Panc1 (cell line): ENCODE measurements around the gene ADD1. TPM values are rescaled to one million over a fixed set of nuclear protein-coding genes. Genes with fewer than 3 reads are reported as not detected.

Experiments used
- ATAC-seq: fragments of 200-7000 bp; cut with Tn5 transposase; 2 replicates; pipeline ENCODE4 v1.9.1; 2020; ENCODE audit warnings: mild to moderate bottlenecking, moderate library complexity
- BruUV-seq: library from RNA; stranded (reverse); fragments of 400-500 nt; replicated peaks from 2 replicates; lab custom pipeline; 2021; lab: Mats Ljungman, UMichigan
- CTCF ChIA-PET: fragments of 300-600 bp; sonication (Branson Sonifier 250); formaldehyde crosslinking; loops from one replicate; lab custom pipeline; 2022; ENCODE audit warnings: antibody characterized with exemption; lab: Charles Lee
- POLR2A ChIA-PET: fragments of 300-600 bp; sonication (Branson Sonifier 250); formaldehyde crosslinking; loops from one replicate; lab custom pipeline; 2022; ENCODE audit warnings: antibody characterized with exemption; lab: Charles Lee
- DNase-seq: peaks from one replicate; pipeline ENCODE4 v3.0.0-alpha.2; 2010; ENCODE audit warnings: low read depth, low spot score
- H3K27ac ChIP-seq: 2 replicates; pipeline ENCODE4 v1.5.1; 2011; ENCODE audit warnings: mild to moderate bottlenecking, low read length, inconsistent platforms
- H3K27me3 ChIP-seq: fragments of 200-500 bp; sonication (Bioruptor generic); 2 replicates; pipeline ENCODE4 v1.6.0; 2014; ENCODE audit warnings: low read length, inconsistent platforms; ENCODE audit not compliant: control insufficient read depth, insufficient read depth
- H3K36me3 ChIP-seq: fragments of 200-500 bp; sonication (Bioruptor generic); 2 replicates; pipeline ENCODE4 v1.5.1; 2014; ENCODE audit warnings: inconsistent platforms, mild to moderate bottlenecking, low read length, moderate library complexity; ENCODE audit not compliant: control insufficient read depth, insufficient read depth
- H3K4me1 ChIP-seq: 2 replicates; pipeline ENCODE4 v1.5.1; 2011; ENCODE audit warnings: inconsistent platforms, mild to moderate bottlenecking, low read length, moderate library complexity; ENCODE audit not compliant: control insufficient read depth, insufficient read depth
- H3K4me3 ChIP-seq, 2 experiments: 2 replicates each; pipeline ENCODE4 v1.5.1; 2011 to 2012; ENCODE audit warnings: low read depth in 2 of 2, low read length in 2 of 2, mild to moderate bottlenecking in 2 of 2, inconsistent platforms in 1 of 2, moderate library complexity in 1 of 2
- H3K9me3 ChIP-seq: fragments of 200-500 bp; sonication (Bioruptor generic); 2 replicates; pipeline ENCODE4 v1.5.1; 2014; ENCODE audit warnings: low read depth, mild to moderate bottlenecking, inconsistent platforms, low read length, moderate library complexity; ENCODE audit not compliant: control insufficient read depth, insufficient read depth
- CTCF ChIP-seq: fragments of 450-650 bp; IDR thresholded peaks from 2 replicates; pipeline ENCODE4 v1.5.1; 2017; ENCODE audit warnings: mild to moderate bottlenecking
- POLR2AphosphoS5 ChIP-seq: IDR thresholded peaks from 2 replicates; pipeline ENCODE4 v1.6.1; 2012; ENCODE audit warnings: mild to moderate bottlenecking, low read depth, low read length, moderate library complexity
- SIN3A ChIP-seq: IDR thresholded peaks from 2 replicates; pipeline ENCODE4 v1.6.1; 2012; ENCODE audit warnings: low read depth, mild to moderate bottlenecking, low read length, moderate library complexity, borderline replicate concordance; ENCODE audit not compliant: insufficient read depth
- TCF7L2 ChIP-seq: IDR thresholded peaks from 2 replicates; pipeline ENCODE4 v1.6.1; 2011; ENCODE audit warnings: mild to moderate bottlenecking, low read depth, low read length, inconsistent platforms
- in situ Hi-C: cut with HindIII; loops from 2 replicates; pipeline ENCODE4 v1.10.0; 2016; ENCODE audit warnings: low sequenced_read_pairs, low pct_unique_long_range_greater_than_20kb
- intact Hi-C: fragments of 100-400 bp; cut with micrococcal nuclease; formaldehyde crosslinking; loops from one replicate; pipeline ENCODE4 v1.10.0; 2022; ENCODE audit not compliant: unreplicated experiment
- total RNA-seq: library from RNA; stranded (reverse); gene quantifications from one replicate; pipeline ENCODE4 v1.2.1, GENCODE V29; 2021; ENCODE audit not compliant: unreplicated experiment
- TF ChIP-seq, protein P1 (sequence below), 2 experiments: IDR thresholded peaks; 2 replicates each; pipeline ENCODE4 v1.6.1; 2011 to 2012; ENCODE audit warnings: low read depth in 2 of 2, control low read depth in 1 of 2, low read length in 1 of 2, mild to moderate bottlenecking in 1 of 2, moderate library complexity in 1 of 2; ENCODE audit not compliant: insufficient read depth in 1 of 2

Gene ADD1
- total RNA-seq, 1 experiment from 2014 or later: 158 TPM

DNA sequence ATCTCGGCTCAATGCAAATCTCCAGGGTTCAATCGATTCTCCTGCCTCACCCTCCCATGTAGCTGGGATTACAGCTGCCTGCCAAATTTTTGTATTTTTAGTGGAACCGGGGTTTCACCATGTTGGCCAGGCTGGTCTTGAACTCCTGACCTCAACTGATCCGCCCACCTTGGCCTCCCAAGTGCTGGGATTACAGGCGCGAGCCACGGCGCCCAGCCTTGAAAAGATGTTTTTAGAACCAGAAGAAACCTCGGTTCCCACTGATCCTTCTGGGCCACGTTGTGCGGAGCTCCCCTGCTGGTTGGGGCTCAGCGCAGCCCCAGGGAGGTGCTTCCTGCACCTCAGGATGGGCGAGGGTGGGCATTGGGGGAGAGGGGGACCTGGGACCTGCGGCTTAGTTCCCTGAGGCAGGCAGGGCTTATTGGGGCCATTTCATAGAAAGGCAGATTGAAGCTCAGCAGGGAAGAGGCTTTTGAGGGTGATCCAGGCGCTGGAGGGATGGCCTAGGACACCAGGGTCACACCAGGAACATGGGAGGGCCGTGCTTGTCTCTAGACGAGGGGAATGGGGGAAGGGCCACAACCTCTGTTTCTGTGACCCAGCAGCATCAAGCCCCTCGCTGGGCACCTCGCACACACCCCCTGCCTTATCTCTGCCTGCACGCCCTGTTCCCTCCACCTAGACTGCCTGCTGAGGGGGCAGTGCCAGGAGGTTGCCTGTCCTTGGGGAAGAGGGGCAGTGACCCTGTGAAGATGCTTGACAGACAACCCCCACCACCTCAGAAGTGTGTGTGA is 6.3 kb upstream of the ADD1 start:
- no peaks in the 10 kb centered on the region for H3K9me3 ChIP-seq
- POLR2A ChIA-PET: no interaction called here
- TF ChIP-seq, protein P1, sequence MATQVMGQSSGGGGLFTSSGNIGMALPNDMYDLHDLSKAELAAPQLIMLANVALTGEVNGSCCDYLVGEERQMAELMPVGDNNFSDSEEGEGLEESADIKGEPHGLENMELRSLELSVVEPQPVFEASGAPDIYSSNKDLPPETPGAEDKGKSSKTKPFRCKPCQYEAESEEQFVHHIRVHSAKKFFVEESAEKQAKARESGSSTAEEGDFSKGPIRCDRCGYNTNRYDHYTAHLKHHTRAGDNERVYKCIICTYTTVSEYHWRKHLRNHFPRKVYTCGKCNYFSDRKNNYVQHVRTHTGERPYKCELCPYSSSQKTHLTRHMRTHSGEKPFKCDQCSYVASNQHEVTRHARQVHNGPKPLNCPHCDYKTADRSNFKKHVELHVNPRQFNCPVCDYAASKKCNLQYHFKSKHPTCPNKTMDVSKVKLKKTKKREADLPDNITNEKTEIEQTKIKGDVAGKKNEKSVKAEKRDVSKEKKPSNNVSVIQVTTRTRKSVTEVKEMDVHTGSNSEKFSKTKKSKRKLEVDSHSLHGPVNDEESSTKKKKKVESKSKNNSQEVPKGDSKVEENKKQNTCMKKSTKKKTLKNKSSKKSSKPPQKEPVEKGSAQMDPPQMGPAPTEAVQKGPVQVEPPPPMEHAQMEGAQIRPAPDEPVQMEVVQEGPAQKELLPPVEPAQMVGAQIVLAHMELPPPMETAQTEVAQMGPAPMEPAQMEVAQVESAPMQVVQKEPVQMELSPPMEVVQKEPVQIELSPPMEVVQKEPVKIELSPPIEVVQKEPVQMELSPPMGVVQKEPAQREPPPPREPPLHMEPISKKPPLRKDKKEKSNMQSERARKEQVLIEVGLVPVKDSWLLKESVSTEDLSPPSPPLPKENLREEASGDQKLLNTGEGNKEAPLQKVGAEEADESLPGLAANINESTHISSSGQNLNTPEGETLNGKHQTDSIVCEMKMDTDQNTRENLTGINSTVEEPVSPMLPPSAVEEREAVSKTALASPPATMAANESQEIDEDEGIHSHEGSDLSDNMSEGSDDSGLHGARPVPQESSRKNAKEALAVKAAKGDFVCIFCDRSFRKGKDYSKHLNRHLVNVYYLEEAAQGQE (IDR thresholded peaks at IDR 0.05; ENCODE audit: insufficient read depth in 1 of 2, low read depth in 2 of 2, low read length in 1 of 2): no peak
- TF ChIP-seq CTCF: no peak
- no peak for TF ChIP-seq SIN3A
- no peak for TF ChIP-seq TCF7L2
- TF ChIP-seq POLR2AphosphoS5: no peak
- no peaks in the 10 kb centered on the region for H3K4me1 ChIP-seq
- DNase-seq (no peak), ATAC-seq (no peak)
- CTCF ChIA-PET: no interaction called here
- no peaks in the 10 kb centered on the region for H3K27me3 ChIP-seq
- in situ Hi-C loops (no loop called here), intact Hi-C loops (no loop called here)
- no peaks in the 10 kb centered on the region for H3K36me3 ChIP-seq
- H3K27ac ChIP-seq: no peak overlapping the region
- H3K4me3 ChIP-seq: no peak overlapping the region
- BruUV-seq: no TSS peak

GRCh38 chr4:2837904-2838496 is 5.6 kb upstream of the ADD1 start:
- TF ChIP-seq SIN3A (no peak), TCF7L2 (no peak), POLR2AphosphoS5 (no peak), CTCF (no peak)
- TF ChIP-seq, protein P1 (IDR thresholded peaks at IDR 0.05; ENCODE audit: insufficient read depth in 1 of 2, low read depth in 2 of 2, low read length in 1 of 2): no peak
- ChIA-PET POLR2A (no interaction called here), CTCF (no interaction called here)
- Histone ChIP-seq H3K9me3 (no peaks in the 10 kb centered on the region), H3K27me3 (no peaks in the 10 kb centered on the region), H3K27ac (no peak overlapping the region), H3K4me3 (no peak overlapping the region), H3K36me3 (no peaks in the 10 kb centered on the region), H3K4me1 (no peaks in the 10 kb centered on the region)
- ATAC-seq: no peak
- DNase-seq: no peak
- in situ Hi-C loops: no loop called here
- no TSS peak for BruUV-seq
- intact Hi-C loops: no loop called here
